HCT116 (cell line): ENCODE measurements around the gene MCTP2. TPM values are rescaled to one million over a fixed set of nuclear protein-coding genes. Genes with fewer than 3 reads are reported as not detected.

ENCODE experiments used
- ATAC-seq: fragments of 200-7000 bp; cut with Tn5 transposase; 2 replicates; pipeline ENCODE4 v1.9.1; 2020; ENCODE audit warnings: mild to moderate bottlenecking, moderate library complexity
- BruUV-seq: library from RNA; stranded (reverse); fragments of 400-500 nt; replicated peaks from 2 replicates; lab custom pipeline; 2021; lab: Mats Ljungman, UMichigan
- CTCF ChIA-PET: fragments of 300-600 bp; sonication (Branson Sonifier 250); formaldehyde crosslinking; loops from one replicate; lab custom pipeline; 2021; ENCODE audit warnings: antibody characterized with exemption; lab: Charles Lee
- POLR2A ChIA-PET: fragments of 300-600, 350-600 bp; sonication (Branson Sonifier 250); formaldehyde crosslinking; loops from one replicate; lab custom pipeline; 2021; ENCODE audit warnings: antibody characterized with exemption; lab: Charles Lee
- RAD21 ChIA-PET, 2 experiments: fragments of 300-600 bp; sonication (Branson Sonifier 250); formaldehyde crosslinking; loops; one replicate each; lab custom pipeline; 2023; ENCODE audit warnings: low total read pairs in 2 of 2; ENCODE audit not compliant: uncharacterized antibody in 2 of 2, unreplicated experiment in 2 of 2, low non-redundant PET in 1 of 2; lab: Charles Lee
- DNase-seq: peaks from one replicate; pipeline ENCODE4 v3.0.0-alpha.2; 2010; ENCODE audit warnings: low read depth, low spot score
- H2AFZ ChIP-seq: fragments of 200-600 bp; shearing (Covaris generic), sonication (generic); 2 replicates; pipeline ENCODE4 v1.6.1; 2017; ENCODE audit warnings: low read depth, mixed run types, mixed read lengths, antibody characterized with exemption, low read length; ENCODE audit not compliant: poor library complexity, severe bottlenecking
- H3K27ac ChIP-seq: 2 replicates; pipeline ENCODE4 v1.5.1; 2012; ENCODE audit warnings: low read depth, low read length
- H3K27me3 ChIP-seq: fragments of 200-600 bp; sonication (generic); 2 replicates; pipeline ENCODE4 v1.6.1; 2016; ENCODE audit warnings: mixed run types, low read length, mixed read lengths; ENCODE audit not compliant: insufficient read depth
- H3K36me3 ChIP-seq, 2 experiments: fragments of 200-500 bp in 1 of 2; fragments of 200-600 bp in 1 of 2; sonication (Bioruptor generic) in 1 of 2; sonication (generic) in 1 of 2; 2 replicates each; pipeline versions ENCODE4 v1.5.1 to v1.6.1; 2014 to 2016; ENCODE audit warnings: low read length in 2 of 2, inconsistent platforms in 1 of 2, mixed read lengths in 1 of 2, mixed run types in 1 of 2; ENCODE audit not compliant: insufficient read depth in 2 of 2, control insufficient read depth in 1 of 2
- H3K4me1 ChIP-seq, 2 experiments: fragments of 200-600 bp in 1 of 2; sonication (generic) in 1 of 2; 2 replicates each; pipeline versions ENCODE4 v1.5.1 to v1.6.1; 2012 to 2017; ENCODE audit warnings: low read length in 2 of 2, inconsistent platforms in 1 of 2, mild to moderate bottlenecking in 1 of 2, mixed read lengths in 1 of 2, mixed run types in 1 of 2, moderate library complexity in 1 of 2; ENCODE audit not compliant: insufficient read depth in 2 of 2, control insufficient read depth in 1 of 2
- H3K4me2 ChIP-seq: fragments of 200-600 bp; sonication (generic); 2 replicates; pipeline ENCODE4 v1.6.1; 2017; ENCODE audit warnings: mixed run types, low read length, mixed read lengths
- H3K4me3 ChIP-seq, 2 experiments: fragments of 200-600 bp in 1 of 2; sonication (generic) in 1 of 2; replicated peaks in 1 of 2; 2 replicates each; pipeline ENCODE4 v1.5.1; 2011 to 2016; ENCODE audit warnings: low read length in 2 of 2, control low read depth in 1 of 2, low read depth in 1 of 2, mild to moderate bottlenecking in 1 of 2, mixed read lengths in 1 of 2, mixed run types in 1 of 2
- H3K79me2 ChIP-seq: fragments of 200-600 bp; sonication (generic); 2 replicates; pipeline ENCODE4 v1.6.1; 2017; ENCODE audit warnings: mild to moderate bottlenecking, mixed run types, low read length, moderate library complexity, mixed read lengths; ENCODE audit not compliant: insufficient read depth
- H3K9ac ChIP-seq: fragments of 200-600 bp; sonication (generic); 2 replicates; pipeline ENCODE4 v1.6.1; 2016; ENCODE audit warnings: low read length, mixed read lengths
- H3K9me2 ChIP-seq: fragments of 200-600 bp; sonication (generic), shearing (Covaris generic); 2 replicates; pipeline ENCODE4 v1.6.1; 2017; ENCODE audit warnings: mixed run types, mild to moderate bottlenecking, moderate library complexity; ENCODE audit not compliant: insufficient read depth
- H3K9me3 ChIP-seq, 2 experiments: fragments of 200-500 bp in 1 of 2; fragments of 200-600 bp in 1 of 2; sonication (Bioruptor generic) in 1 of 2; sonication (generic) in 1 of 2; 2 replicates each; pipeline ENCODE4 v1.6.1; 2014 to 2017; ENCODE audit warnings: low read length in 2 of 2, mixed read lengths in 2 of 2, inconsistent platforms in 1 of 2, low read depth in 1 of 2, mild to moderate bottlenecking in 1 of 2, mixed run types in 1 of 2, moderate library complexity in 1 of 2; ENCODE audit not compliant: control insufficient read depth in 1 of 2, insufficient read depth in 1 of 2
- H4K20me1 ChIP-seq: fragments of 200-600 bp; sonication (generic), shearing (Covaris generic); 2 replicates; pipeline ENCODE4 v1.6.1; 2017; ENCODE audit warnings: mixed run types, mild to moderate bottlenecking, moderate library complexity; ENCODE audit not compliant: insufficient read depth
- CBX3 ChIP-seq: IDR thresholded peaks from 2 replicates; pipeline ENCODE4 v1.6.1; 2012; ENCODE audit warnings: low read depth
- CEBPB ChIP-seq: IDR thresholded peaks from 2 replicates; pipeline ENCODE4 v1.6.1; 2012; ENCODE audit warnings: low read depth
- ELF1 ChIP-seq: IDR thresholded peaks from 2 replicates; pipeline ENCODE4 v1.6.1; 2012; ENCODE audit warnings: low read depth, borderline replicate concordance
- EZH2 ChIP-seq: fragments of 200-600 bp; sonication (generic); IDR thresholded peaks from 2 replicates; pipeline ENCODE4 v1.6.1; 2017; ENCODE audit warnings: antibody characterized with exemption, mixed run types
- EZH2phosphoT487 ChIP-seq: fragments of 200-600 bp; IDR thresholded peaks from 2 replicates; pipeline ENCODE4 v1.6.1; 2018; ENCODE audit warnings: antibody characterized with exemption, borderline replicate concordance
- FOSL1 ChIP-seq: IDR thresholded peaks from 2 replicates; pipeline ENCODE4 v1.6.1; 2012; ENCODE audit warnings: low read depth
- POLR2AphosphoS5 ChIP-seq: IDR thresholded peaks from 2 replicates; pipeline ENCODE4 v1.6.1; 2011; ENCODE audit warnings: mild to moderate bottlenecking, low read depth, low read length, moderate library complexity
- RAD21 ChIP-seq: IDR thresholded peaks from 2 replicates; pipeline ENCODE4 v1.6.1; 2012; ENCODE audit warnings: low read depth, mild to moderate bottlenecking
- SP1 ChIP-seq: IDR thresholded peaks from 2 replicates; pipeline ENCODE4 v1.6.1; 2012; ENCODE audit warnings: low read depth
- TCF7L2 ChIP-seq: IDR thresholded peaks from 2 replicates; pipeline ENCODE4 v1.7.0; 2011; ENCODE audit warnings: borderline replicate concordance, inconsistent platforms; ENCODE audit not compliant: insufficient read depth, insufficient read length; ENCODE audit errors: extremely low read depth
- YY1 ChIP-seq: IDR thresholded peaks from 2 replicates; pipeline ENCODE4 v1.6.1; 2011; ENCODE audit warnings: low read length, low read depth, moderate library complexity, mild to moderate bottlenecking; ENCODE audit not compliant: insufficient replicate concordance; ENCODE audit errors: extremely low read depth
- ZFX ChIP-seq: fragments of 450-650 bp; IDR thresholded peaks from 2 replicates; pipeline ENCODE4 v1.6.1; 2017
- ZNF274 ChIP-seq: fragments of 200-500 bp; sonication (Bioruptor generic); IDR thresholded peaks from 2 replicates; pipeline ENCODE4 v1.6.1; 2014; ENCODE audit warnings: mild to moderate bottlenecking, low read depth, low read length, inconsistent platforms
- intact Hi-C: fragments of 100-400 bp; cut with micrococcal nuclease; formaldehyde crosslinking; loops from 2 replicates; pipeline ENCODE4 v1.10.0; 2022
- total RNA-seq: library from RNA; stranded (reverse); gene quantifications from one replicate; pipeline ENCODE4 v1.2.1, GENCODE V29; 2021; ENCODE audit not compliant: unreplicated experiment
- TF ChIP-seq, protein P1 (sequence below): IDR thresholded peaks from 2 replicates; pipeline ENCODE4 v1.6.1; 2012
- TF ChIP-seq, protein P2 (sequence below): IDR thresholded peaks from 2 replicates; pipeline ENCODE4 v1.6.1; 2012
- TF ChIP-seq, protein P3 (sequence below): IDR thresholded peaks from 2 replicates; pipeline ENCODE4 v1.6.1; 2011; ENCODE audit warnings: mild to moderate bottlenecking, low read length, moderate library complexity; ENCODE audit not compliant: insufficient replicate concordance; ENCODE audit errors: extremely low read depth
- TF ChIP-seq, protein P4 (sequence below), 3 experiments: fragments of 200-600 bp in 1 of 3; sonication (generic) in 1 of 3; IDR thresholded peaks in 2 of 3; conservative IDR thresholded peaks in 1 of 3; 2 replicates each; pipeline ENCODE4 v1.5.1; 2012 to 2017; ENCODE audit warnings: low read depth in 2 of 3, low read length in 2 of 3, antibody characterized with exemption in 1 of 3, borderline replicate concordance in 1 of 3, control low read depth in 1 of 3, mild to moderate bottlenecking in 1 of 3, mixed read lengths in 1 of 3, mixed run types in 1 of 3, moderate library complexity in 1 of 3; ENCODE audit not compliant: insufficient read depth in 1 of 3
- TF ChIP-seq, protein P5 (sequence below): IDR thresholded peaks from 2 replicates; pipeline ENCODE4 v1.6.1; 2012; ENCODE audit warnings: low read depth

The MCTP2 gene
- total RNA-seq, 1 experiment from 2014 or later = 12.9 TPM

DNA sequence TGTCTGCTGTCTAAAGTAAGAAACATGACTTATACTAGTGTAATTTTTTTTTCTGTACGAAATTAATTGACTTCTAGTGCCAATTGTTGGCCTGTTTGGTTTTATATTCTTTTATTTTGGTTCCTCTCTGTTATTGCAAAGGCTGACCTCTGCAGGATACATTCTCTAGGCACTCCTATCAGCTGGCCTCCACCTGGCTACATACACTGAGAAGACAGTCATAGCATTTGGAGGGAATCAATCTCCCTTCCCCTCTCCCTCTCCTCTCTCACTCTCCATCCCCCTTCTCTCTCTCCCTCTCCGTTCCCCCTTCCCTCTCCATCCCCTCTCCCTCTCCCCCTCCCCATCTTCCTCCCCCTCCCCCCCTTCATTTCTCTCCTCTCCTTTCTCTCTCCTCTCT lies 116.7 kb downstream of the MCTP2 start (continued):
- TF ChIP-seq YY1 (no peak), CBX3 (no peak), ZNF274 (no peak), TCF7L2 (no peak), EZH2phosphoT487 (no peak), ZFX (no peak), SP1 (no peak), RAD21 (no peak), EZH2 (no peak), CEBPB (no peak)
- TF ChIP-seq, protein P1, sequence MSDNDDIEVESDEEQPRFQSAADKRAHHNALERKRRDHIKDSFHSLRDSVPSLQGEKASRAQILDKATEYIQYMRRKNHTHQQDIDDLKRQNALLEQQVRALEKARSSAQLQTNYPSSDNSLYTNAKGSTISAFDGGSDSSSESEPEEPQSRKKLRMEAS = no peak
- TF ChIP-seq, protein P2, sequence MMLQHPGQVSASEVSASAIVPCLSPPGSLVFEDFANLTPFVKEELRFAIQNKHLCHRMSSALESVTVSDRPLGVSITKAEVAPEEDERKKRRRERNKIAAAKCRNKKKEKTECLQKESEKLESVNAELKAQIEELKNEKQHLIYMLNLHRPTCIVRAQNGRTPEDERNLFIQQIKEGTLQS = no peak

DNA sequence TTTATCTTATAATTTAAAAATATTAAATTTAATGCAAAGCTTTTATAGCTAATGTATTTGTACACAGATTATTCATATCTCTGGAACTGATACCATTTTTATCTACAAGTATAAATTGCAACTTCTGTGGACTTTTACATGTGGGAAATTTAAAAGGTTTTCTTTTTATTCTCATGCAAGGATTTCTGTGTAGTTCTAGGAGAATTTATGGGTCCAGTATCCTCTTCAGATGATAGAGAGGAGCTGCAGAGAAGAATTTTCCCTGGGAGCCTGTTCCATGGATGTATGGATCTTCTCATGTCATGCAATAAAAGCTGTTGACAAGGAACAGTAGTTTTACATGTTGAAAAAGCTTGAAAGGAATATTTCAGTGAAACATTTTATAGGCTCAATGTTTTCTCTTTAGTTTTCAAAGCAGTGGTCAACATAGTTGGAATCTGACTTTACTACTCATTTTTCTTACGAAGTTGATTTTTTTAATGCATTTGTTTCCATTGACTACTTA lies 119.7 kb downstream of the MCTP2 start:
- no peaks in the 10 kb centered on the region for H4K20me1 ChIP-seq
- H3K4me1 ChIP-seq = no peaks in the 10 kb centered on the region
- H3K4me3 ChIP-seq = no peak overlapping the region
- ChIA-PET CTCF (no interaction called here), POLR2A (no interaction called here), RAD21 (no interaction called here)
- no peaks in the 10 kb centered on the region for H3K79me2 ChIP-seq
- H3K4me2 ChIP-seq = no peak overlapping the region
- no peaks in the 10 kb centered on the region for H3K27me3 ChIP-seq
- H2AFZ ChIP-seq = no peak overlapping the region
- H3K27ac ChIP-seq = no peak overlapping the region
- H3K9me3 ChIP-seq = no peaks in the 10 kb centered on the region
- no peaks in the 10 kb centered on the region for H3K9me2 ChIP-seq
- no peak for ATAC-seq
- no peaks in the 10 kb centered on the region for H3K36me3 ChIP-seq
- no peak overlapping the region for H3K9ac ChIP-seq
- intact Hi-C loops = no loop called here
- no peak for DNase-seq
- BruUV-seq = no TSS peak
- TF ChIP-seq FOSL1 (no peak), ELF1 (no peak), POLR2AphosphoS5 (no peak), YY1 (no peak), SP1 (no peak), RAD21 (no peak)
- TF ChIP-seq, protein P3, sequence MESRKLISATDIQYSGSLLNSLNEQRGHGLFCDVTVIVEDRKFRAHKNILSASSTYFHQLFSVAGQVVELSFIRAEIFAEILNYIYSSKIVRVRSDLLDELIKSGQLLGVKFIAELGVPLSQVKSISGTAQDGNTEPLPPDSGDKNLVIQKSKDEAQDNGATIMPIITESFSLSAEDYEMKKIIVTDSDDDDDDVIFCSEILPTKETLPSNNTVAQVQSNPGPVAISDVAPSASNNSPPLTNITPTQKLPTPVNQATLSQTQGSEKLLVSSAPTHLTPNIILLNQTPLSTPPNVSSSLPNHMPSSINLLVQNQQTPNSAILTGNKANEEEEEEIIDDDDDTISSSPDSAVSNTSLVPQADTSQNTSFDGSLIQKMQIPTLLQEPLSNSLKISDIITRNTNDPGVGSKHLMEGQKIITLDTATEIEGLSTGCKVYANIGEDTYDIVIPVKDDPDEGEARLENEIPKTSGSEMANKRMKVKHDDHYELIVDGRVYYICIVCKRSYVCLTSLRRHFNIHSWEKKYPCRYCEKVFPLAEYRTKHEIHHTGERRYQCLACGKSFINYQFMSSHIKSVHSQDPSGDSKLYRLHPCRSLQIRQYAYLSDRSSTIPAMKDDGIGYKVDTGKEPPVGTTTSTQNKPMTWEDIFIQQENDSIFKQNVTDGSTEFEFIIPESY = no peak
- TF ChIP-seq, protein P4, sequence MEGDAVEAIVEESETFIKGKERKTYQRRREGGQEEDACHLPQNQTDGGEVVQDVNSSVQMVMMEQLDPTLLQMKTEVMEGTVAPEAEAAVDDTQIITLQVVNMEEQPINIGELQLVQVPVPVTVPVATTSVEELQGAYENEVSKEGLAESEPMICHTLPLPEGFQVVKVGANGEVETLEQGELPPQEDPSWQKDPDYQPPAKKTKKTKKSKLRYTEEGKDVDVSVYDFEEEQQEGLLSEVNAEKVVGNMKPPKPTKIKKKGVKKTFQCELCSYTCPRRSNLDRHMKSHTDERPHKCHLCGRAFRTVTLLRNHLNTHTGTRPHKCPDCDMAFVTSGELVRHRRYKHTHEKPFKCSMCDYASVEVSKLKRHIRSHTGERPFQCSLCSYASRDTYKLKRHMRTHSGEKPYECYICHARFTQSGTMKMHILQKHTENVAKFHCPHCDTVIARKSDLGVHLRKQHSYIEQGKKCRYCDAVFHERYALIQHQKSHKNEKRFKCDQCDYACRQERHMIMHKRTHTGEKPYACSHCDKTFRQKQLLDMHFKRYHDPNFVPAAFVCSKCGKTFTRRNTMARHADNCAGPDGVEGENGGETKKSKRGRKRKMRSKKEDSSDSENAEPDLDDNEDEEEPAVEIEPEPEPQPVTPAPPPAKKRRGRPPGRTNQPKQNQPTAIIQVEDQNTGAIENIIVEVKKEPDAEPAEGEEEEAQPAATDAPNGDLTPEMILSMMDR (IDR thresholded peaks at IDR 0.05 in 2 of 3, conservative IDR thresholded peaks at IDR 0.05 in 1 of 3; ENCODE audit: borderline replicate concordance in 1 of 3, insufficient read depth in 1 of 3, low read depth in 2 of 3, low read length in 2 of 3) = no peak
- TF ChIP-seq, protein P5, sequence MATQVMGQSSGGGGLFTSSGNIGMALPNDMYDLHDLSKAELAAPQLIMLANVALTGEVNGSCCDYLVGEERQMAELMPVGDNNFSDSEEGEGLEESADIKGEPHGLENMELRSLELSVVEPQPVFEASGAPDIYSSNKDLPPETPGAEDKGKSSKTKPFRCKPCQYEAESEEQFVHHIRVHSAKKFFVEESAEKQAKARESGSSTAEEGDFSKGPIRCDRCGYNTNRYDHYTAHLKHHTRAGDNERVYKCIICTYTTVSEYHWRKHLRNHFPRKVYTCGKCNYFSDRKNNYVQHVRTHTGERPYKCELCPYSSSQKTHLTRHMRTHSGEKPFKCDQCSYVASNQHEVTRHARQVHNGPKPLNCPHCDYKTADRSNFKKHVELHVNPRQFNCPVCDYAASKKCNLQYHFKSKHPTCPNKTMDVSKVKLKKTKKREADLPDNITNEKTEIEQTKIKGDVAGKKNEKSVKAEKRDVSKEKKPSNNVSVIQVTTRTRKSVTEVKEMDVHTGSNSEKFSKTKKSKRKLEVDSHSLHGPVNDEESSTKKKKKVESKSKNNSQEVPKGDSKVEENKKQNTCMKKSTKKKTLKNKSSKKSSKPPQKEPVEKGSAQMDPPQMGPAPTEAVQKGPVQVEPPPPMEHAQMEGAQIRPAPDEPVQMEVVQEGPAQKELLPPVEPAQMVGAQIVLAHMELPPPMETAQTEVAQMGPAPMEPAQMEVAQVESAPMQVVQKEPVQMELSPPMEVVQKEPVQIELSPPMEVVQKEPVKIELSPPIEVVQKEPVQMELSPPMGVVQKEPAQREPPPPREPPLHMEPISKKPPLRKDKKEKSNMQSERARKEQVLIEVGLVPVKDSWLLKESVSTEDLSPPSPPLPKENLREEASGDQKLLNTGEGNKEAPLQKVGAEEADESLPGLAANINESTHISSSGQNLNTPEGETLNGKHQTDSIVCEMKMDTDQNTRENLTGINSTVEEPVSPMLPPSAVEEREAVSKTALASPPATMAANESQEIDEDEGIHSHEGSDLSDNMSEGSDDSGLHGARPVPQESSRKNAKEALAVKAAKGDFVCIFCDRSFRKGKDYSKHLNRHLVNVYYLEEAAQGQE = no peak
